ENCODE measurements around the gene CLDND2.

DNA sequence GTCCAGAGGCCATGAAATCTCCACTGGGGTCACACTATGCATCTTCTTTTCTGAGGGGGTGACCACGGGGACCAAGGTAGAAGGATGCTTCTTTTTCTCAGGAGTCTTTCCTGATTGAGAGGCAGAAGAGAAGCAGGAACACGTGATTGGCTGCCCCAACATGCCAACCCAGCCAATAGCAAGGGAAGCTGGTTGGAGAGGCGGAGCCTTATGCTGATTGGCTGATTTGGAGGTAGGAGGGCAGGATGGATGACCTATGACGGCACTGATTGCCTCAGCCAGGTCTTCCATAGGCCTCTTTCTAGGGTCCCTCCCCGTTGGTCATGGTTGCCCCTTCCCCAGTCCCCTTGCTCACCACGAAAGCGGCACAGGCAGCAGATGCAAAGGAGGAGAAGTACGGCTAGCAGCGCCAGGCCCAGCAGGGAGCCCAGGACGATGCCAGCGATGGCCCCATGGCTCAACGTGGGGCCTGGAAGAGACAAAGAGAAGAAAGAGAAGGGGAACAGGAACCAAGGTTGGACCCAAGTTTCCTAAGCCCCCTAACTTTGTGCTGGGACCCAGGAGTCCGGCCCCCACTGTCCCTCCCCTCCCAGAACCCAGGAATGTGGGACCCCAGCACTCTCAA is 34.9 kb downstream of the CLDND2 start:
- TF ChIP-seq, protein P1, sequence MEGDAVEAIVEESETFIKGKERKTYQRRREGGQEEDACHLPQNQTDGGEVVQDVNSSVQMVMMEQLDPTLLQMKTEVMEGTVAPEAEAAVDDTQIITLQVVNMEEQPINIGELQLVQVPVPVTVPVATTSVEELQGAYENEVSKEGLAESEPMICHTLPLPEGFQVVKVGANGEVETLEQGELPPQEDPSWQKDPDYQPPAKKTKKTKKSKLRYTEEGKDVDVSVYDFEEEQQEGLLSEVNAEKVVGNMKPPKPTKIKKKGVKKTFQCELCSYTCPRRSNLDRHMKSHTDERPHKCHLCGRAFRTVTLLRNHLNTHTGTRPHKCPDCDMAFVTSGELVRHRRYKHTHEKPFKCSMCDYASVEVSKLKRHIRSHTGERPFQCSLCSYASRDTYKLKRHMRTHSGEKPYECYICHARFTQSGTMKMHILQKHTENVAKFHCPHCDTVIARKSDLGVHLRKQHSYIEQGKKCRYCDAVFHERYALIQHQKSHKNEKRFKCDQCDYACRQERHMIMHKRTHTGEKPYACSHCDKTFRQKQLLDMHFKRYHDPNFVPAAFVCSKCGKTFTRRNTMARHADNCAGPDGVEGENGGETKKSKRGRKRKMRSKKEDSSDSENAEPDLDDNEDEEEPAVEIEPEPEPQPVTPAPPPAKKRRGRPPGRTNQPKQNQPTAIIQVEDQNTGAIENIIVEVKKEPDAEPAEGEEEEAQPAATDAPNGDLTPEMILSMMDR (IDR thresholded peaks at IDR 0.05), result no peak
- TF ChIP-seq POLR2AphosphoS5 (IDR thresholded peaks at IDR 0.05; ENCODE audit: low read depth, low read length) (no peak), SIN3A (IDR thresholded peaks at IDR 0.05; ENCODE audit: borderline replicate concordance, insufficient read depth, low read depth, low read length) (no peak)
- TF ChIP-seq, protein P2, sequence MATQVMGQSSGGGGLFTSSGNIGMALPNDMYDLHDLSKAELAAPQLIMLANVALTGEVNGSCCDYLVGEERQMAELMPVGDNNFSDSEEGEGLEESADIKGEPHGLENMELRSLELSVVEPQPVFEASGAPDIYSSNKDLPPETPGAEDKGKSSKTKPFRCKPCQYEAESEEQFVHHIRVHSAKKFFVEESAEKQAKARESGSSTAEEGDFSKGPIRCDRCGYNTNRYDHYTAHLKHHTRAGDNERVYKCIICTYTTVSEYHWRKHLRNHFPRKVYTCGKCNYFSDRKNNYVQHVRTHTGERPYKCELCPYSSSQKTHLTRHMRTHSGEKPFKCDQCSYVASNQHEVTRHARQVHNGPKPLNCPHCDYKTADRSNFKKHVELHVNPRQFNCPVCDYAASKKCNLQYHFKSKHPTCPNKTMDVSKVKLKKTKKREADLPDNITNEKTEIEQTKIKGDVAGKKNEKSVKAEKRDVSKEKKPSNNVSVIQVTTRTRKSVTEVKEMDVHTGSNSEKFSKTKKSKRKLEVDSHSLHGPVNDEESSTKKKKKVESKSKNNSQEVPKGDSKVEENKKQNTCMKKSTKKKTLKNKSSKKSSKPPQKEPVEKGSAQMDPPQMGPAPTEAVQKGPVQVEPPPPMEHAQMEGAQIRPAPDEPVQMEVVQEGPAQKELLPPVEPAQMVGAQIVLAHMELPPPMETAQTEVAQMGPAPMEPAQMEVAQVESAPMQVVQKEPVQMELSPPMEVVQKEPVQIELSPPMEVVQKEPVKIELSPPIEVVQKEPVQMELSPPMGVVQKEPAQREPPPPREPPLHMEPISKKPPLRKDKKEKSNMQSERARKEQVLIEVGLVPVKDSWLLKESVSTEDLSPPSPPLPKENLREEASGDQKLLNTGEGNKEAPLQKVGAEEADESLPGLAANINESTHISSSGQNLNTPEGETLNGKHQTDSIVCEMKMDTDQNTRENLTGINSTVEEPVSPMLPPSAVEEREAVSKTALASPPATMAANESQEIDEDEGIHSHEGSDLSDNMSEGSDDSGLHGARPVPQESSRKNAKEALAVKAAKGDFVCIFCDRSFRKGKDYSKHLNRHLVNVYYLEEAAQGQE (IDR thresholded peaks at IDR 0.05; ENCODE audit: insufficient read depth in 1 of 2, low read depth in 2 of 2, low read length in 1 of 2), result no peak
